ENCODE results near the gene DGKH.
A peak's percentile ranks its signal among the peaks of the same experiment; 100 is the strongest.
"Not testable (repeated sequence)": the region's sequence is repeated elsewhere in the genome, so short reads cannot be mapped to it uniquely, and the experiment has no call there.

Gene DGKH

GRCh38 chr13:42094516-42095040 lies 46.1 kb downstream of the DGKH start:
- Histone ChIP-seq H3K4me3 (IDR thresholded peaks at IDR 0.05; ENCODE audit: insufficient read depth, low read depth, low read length) (no peak overlapping the region), H3K4me2 (no peak overlapping the region)

GRCh38 chr13:42096222-42096621 lies 47.8 kb downstream of the DGKH start:
- H2AFZ ChIP-seq (ENCODE audit: low read depth); H3K4me2 ChIP-seq; H3K27ac ChIP-seq; H3K36me3 ChIP-seq (ENCODE audit: insufficient read depth); H3K9ac ChIP-seq; H4K20me1 ChIP-seq (ENCODE audit: insufficient read depth); H3K27me3 ChIP-seq (ENCODE audit: insufficient read depth, low read depth); H3K4me3 ChIP-seq (IDR thresholded peaks at IDR 0.05; ENCODE audit: insufficient read depth, low read depth, low read length): not testable (repeated sequence)
- Histone ChIP-seq H3K4me1 (ENCODE audit: low read depth, poor library complexity, severe bottlenecking) (peaks cover 33% of the 10 kb centered on the region), H3K79me2 (ENCODE audit: insufficient read depth, low read depth) (peaks cover 29% of the 10 kb centered on the region; the same call in 1 of the 2 replicates)

More at GRCh38 chr13:42094516-42095040, 46.1 kb downstream of the DGKH start:
- no peak overlapping the region for H3K9ac ChIP-seq
- H3K4me1 ChIP-seq (ENCODE audit: low read depth, poor library complexity, severe bottlenecking) = peaks cover 24% of the 10 kb centered on the region
- H3K27me3 ChIP-seq (ENCODE audit: insufficient read depth, low read depth) = no peaks in the 10 kb centered on the region
- no peak overlapping the region for H3K27ac ChIP-seq
- H2AFZ ChIP-seq (ENCODE audit: low read depth) = no peak overlapping the region
- H4K20me1 ChIP-seq (ENCODE audit: insufficient read depth) = no peaks in the 10 kb centered on the region
- H3K36me3 ChIP-seq (ENCODE audit: insufficient read depth) = no peaks in the 10 kb centered on the region
- peaks cover 22% of the 10 kb centered on the region; the same call in 1 of the 2 replicates for H3K79me2 ChIP-seq (ENCODE audit: insufficient read depth, low read depth)
- no peak for TF ChIP-seq CTCF (conservative IDR thresholded peaks at IDR 0.05; ENCODE audit: low read depth, low read length)

GRCh38 chr13:42099962-42100675 lies 51.7 kb downstream of the DGKH start:
- no peak for TF ChIP-seq CTCF (conservative IDR thresholded peaks at IDR 0.05; ENCODE audit: low read depth, low read length)
- H3K4me3 ChIP-seq (IDR thresholded peaks at IDR 0.05; ENCODE audit: insufficient read depth, low read depth, low read length) = no peak overlapping the region
- no peak overlapping the region for H3K9ac ChIP-seq
- no peak overlapping the region; the same call in 1 of the 2 replicates for H3K4me2 ChIP-seq
- H3K4me1 ChIP-seq (ENCODE audit: low read depth, poor library complexity, severe bottlenecking) = peaks cover 50% of the 10 kb centered on the region
- peaks cover 57% of the 10 kb centered on the region; the same call in 1 of the 2 replicates for H3K79me2 ChIP-seq (ENCODE audit: insufficient read depth, low read depth)
- peaks cover 4% of the 10 kb centered on the region; the same call in 1 of the 2 replicates for H4K20me1 ChIP-seq (ENCODE audit: insufficient read depth)
- no peaks in the 10 kb centered on the region for H3K36me3 ChIP-seq (ENCODE audit: insufficient read depth)
- no peak overlapping the region for H2AFZ ChIP-seq (ENCODE audit: low read depth)
- no peaks in the 10 kb centered on the region for H3K27me3 ChIP-seq (ENCODE audit: insufficient read depth, low read depth)
- H3K27ac ChIP-seq = no peak overlapping the region

- H3K4me3 ChIP-seq (IDR thresholded peaks at IDR 0.05; ENCODE audit: insufficient read depth, low read depth, low read length) = no peak overlapping the region
- H3K9ac ChIP-seq = no peak overlapping the region
- H2AFZ ChIP-seq (ENCODE audit: low read depth) = no peak overlapping the region
- H3K27me3 ChIP-seq (ENCODE audit: insufficient read depth, low read depth) = no peaks in the 10 kb centered on the region
- peak overlapping the region; percentile 20; the same call in 1 of the 2 replicates for H3K27ac ChIP-seq
- TF ChIP-seq CTCF (conservative IDR thresholded peaks at IDR 0.05; ENCODE audit: low read depth, low read length) = no peak
- H3K4me2 ChIP-seq = peak overlapping the region; percentile 48; the same call in 1 of the 2 replicates
- peaks cover 4% of the 10 kb centered on the region; the same call in 1 of the 2 replicates for H4K20me1 ChIP-seq (ENCODE audit: insufficient read depth)
- H3K36me3 ChIP-seq (ENCODE audit: insufficient read depth) = no peaks in the 10 kb centered on the region
- H3K79me2 ChIP-seq (ENCODE audit: insufficient read depth, low read depth) = peaks cover 62% of the 10 kb centered on the region; the same call in 1 of the 2 replicates
- peaks cover 56% of the 10 kb centered on the region for H3K4me1 ChIP-seq (ENCODE audit: low read depth, poor library complexity, severe bottlenecking)
These were observed 52.5 kb downstream of the DGKH start for GRCh38 chr13:42100960-42101359.
